ENCODE data around the gene LIPT2. TPM values are rescaled to one million over a fixed set of nuclear protein-coding genes. Genes with fewer than 3 reads are reported as not detected.
A peak's percentile ranks its signal among the peaks of the same experiment; 100 is the strongest.

LIPT2 gene
- total RNA-seq, 1 experiment from 2014 or later, result 8.6 TPM

- Histone ChIP-seq H3K9me3 (ENCODE audit: low read depth, low read length, poor library complexity, severe bottlenecking) (no peaks in the 10 kb centered on the region), H3K27me3 (replicated peaks; ENCODE audit: insufficient read depth, low read depth, low read length, poor library complexity) (no peaks in the 10 kb centered on the region), H3K4me3 (ENCODE audit: low read depth, low read length, poor library complexity, severe bottlenecking) (no peak overlapping the region), H3K4me1 (ENCODE audit: insufficient read depth, low read length, poor library complexity, severe bottlenecking) (peaks cover 51% of the 10 kb centered on the region), H3K36me3 (ENCODE audit: insufficient read depth, low read length, poor library complexity, severe bottlenecking) (no peaks in the 10 kb centered on the region), H3K27ac (ENCODE audit: low read depth, low read length, poor library complexity, severe bottlenecking) (peak overlapping the region; percentile 32)
- DNase-seq (ENCODE audit: low spot score), result peak; percentile 87
- no peak for TF ChIP-seq CTCF (conservative IDR thresholded peaks at IDR 0.05; ENCODE audit: low read depth, low read length)
- no peak for TF ChIP-seq EZH2 (IDR thresholded peaks at IDR 0.05; ENCODE audit: borderline replicate concordance, low read depth, low read length, poor library complexity, severe bottlenecking)
- BruUV-seq (replicated peaks), result no TSS peak
- intact Hi-C loops (cut with micrococcal nuclease; ENCODE audit: unreplicated experiment), result no loop called here
- CTCF ChIA-PET, result interaction anchor here (0.7 to 1.0 kb wide), 2 partner anchors 21 to 32 kb away, joined by 3 read pairs; no protein-coding TSS in a partner anchor
- POLR2A ChIA-PET (ENCODE audit: low non-redundant PET), result no interaction called here
Observed at GRCh38 chr11:74470526-74470925, 23.0 kb downstream of the LIPT2 start.

GRCh38 chr11:74468936-74469335 lies 24.6 kb downstream of the LIPT2 start:
- H3K4me1 ChIP-seq (ENCODE audit: insufficient read depth, low read length, poor library complexity, severe bottlenecking), result peaks cover 64% of the 10 kb centered on the region
- ChIA-PET POLR2A (ENCODE audit: low non-redundant PET) (no interaction called here), CTCF (no interaction called here)
- peak overlapping the region; percentile 84 for H3K27ac ChIP-seq (ENCODE audit: low read depth, low read length, poor library complexity, severe bottlenecking)
- no TSS peak for BruUV-seq (replicated peaks)
- DNase-seq (ENCODE audit: low spot score), result peak; percentile 88
- H3K4me3 ChIP-seq (ENCODE audit: low read depth, low read length, poor library complexity, severe bottlenecking), result no peak overlapping the region
- H3K9me3 ChIP-seq (ENCODE audit: low read depth, low read length, poor library complexity, severe bottlenecking), result no peaks in the 10 kb centered on the region
- TF ChIP-seq CTCF (conservative IDR thresholded peaks at IDR 0.05; ENCODE audit: low read depth, low read length) (no peak), EZH2 (IDR thresholded peaks at IDR 0.05; ENCODE audit: borderline replicate concordance, low read depth, low read length, poor library complexity, severe bottlenecking) (no peak)
- H3K36me3 ChIP-seq (ENCODE audit: insufficient read depth, low read length, poor library complexity, severe bottlenecking), result no peaks in the 10 kb centered on the region
- intact Hi-C loops (cut with micrococcal nuclease; ENCODE audit: unreplicated experiment), result no loop called here
- no peaks in the 10 kb centered on the region for H3K27me3 ChIP-seq (replicated peaks; ENCODE audit: insufficient read depth, low read depth, low read length, poor library complexity)

GRCh38 chr11:74468521-74468920 lies 25.0 kb downstream of the LIPT2 start:
- POLR2A ChIA-PET (ENCODE audit: low non-redundant PET), result no interaction called here

More at GRCh38 chr11:74468521-74468920, 25.0 kb downstream of the LIPT2 start:
- BruUV-seq (replicated peaks), result no TSS peak
- no peaks in the 10 kb centered on the region for H3K36me3 ChIP-seq (ENCODE audit: insufficient read depth, low read length, poor library complexity, severe bottlenecking)
- no peak overlapping the region for H3K4me3 ChIP-seq (ENCODE audit: low read depth, low read length, poor library complexity, severe bottlenecking)
- peaks cover 68% of the 10 kb centered on the region for H3K4me1 ChIP-seq (ENCODE audit: insufficient read depth, low read length, poor library complexity, severe bottlenecking)
- peak; percentile 85 for DNase-seq (ENCODE audit: low spot score)
- H3K27me3 ChIP-seq (replicated peaks; ENCODE audit: insufficient read depth, low read depth, low read length, poor library complexity), result no peaks in the 10 kb centered on the region
- CTCF ChIA-PET, result no interaction called here
- TF ChIP-seq CTCF (conservative IDR thresholded peaks at IDR 0.05; ENCODE audit: low read depth, low read length) (no peak), EZH2 (IDR thresholded peaks at IDR 0.05; ENCODE audit: borderline replicate concordance, low read depth, low read length, poor library complexity, severe bottlenecking) (no peak)
- peak overlapping the region; percentile 84 for H3K27ac ChIP-seq (ENCODE audit: low read depth, low read length, poor library complexity, severe bottlenecking)
- intact Hi-C loops (cut with micrococcal nuclease; ENCODE audit: unreplicated experiment), result no loop called here
- no peaks in the 10 kb centered on the region for H3K9me3 ChIP-seq (ENCODE audit: low read depth, low read length, poor library complexity, severe bottlenecking)
